Measurements from ENCODE around the gene USP27X. TPM values are rescaled to one million over a fixed set of nuclear protein-coding genes. Genes with fewer than 3 reads are reported as not detected.

USP27X gene
- total RNA-seq, 2 experiments from 2014 or later, result 1.0 to 1.3 TPM

- TF ChIP-seq, protein P1, sequence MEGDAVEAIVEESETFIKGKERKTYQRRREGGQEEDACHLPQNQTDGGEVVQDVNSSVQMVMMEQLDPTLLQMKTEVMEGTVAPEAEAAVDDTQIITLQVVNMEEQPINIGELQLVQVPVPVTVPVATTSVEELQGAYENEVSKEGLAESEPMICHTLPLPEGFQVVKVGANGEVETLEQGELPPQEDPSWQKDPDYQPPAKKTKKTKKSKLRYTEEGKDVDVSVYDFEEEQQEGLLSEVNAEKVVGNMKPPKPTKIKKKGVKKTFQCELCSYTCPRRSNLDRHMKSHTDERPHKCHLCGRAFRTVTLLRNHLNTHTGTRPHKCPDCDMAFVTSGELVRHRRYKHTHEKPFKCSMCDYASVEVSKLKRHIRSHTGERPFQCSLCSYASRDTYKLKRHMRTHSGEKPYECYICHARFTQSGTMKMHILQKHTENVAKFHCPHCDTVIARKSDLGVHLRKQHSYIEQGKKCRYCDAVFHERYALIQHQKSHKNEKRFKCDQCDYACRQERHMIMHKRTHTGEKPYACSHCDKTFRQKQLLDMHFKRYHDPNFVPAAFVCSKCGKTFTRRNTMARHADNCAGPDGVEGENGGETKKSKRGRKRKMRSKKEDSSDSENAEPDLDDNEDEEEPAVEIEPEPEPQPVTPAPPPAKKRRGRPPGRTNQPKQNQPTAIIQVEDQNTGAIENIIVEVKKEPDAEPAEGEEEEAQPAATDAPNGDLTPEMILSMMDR (IDR thresholded peaks at IDR 0.05), result no peak
- Mint-ChIP-seq H3K36me3 (ENCODE audit: low read depth) (no peaks in the 10 kb centered on the region), H3K9me3 (no peaks in the 10 kb centered on the region), H3K27ac (no peak overlapping the region), H3K4me1 (ENCODE audit: low read depth) (peaks cover 6% of the 10 kb centered on the region), H3K4me3 (no peak overlapping the region), H3K27me3 (no peaks in the 10 kb centered on the region)
- DNase-seq (no peak), ATAC-seq (no peak)
- intact Hi-C loops (cut with micrococcal nuclease), result no loop called here
- CTCF ChIA-PET, result interaction anchor here (1.4 kb wide), 1 partner anchor 10 kb away, joined by 5 read pairs; no protein-coding TSS in a partner anchor
- POLR2A ChIA-PET, result no interaction called here
These were observed 50.8 kb downstream of the USP27X start for GRCh38 chrX:49930039-49930438.

Other genes with a start within 250 kb of the USP27X start
- gene PAGE1, start 183.5 kb upstream of the USP27X start, total RNA-seq, result not detected
- gene PAGE4, start 50.2 kb upstream of the USP27X start, total RNA-seq, result not detected
- gene CLCN5, start 43.1 kb downstream of the USP27X start, total RNA-seq, result 1 to 10 TPM; 1.7 TPM

Data from activated CD8-positive, alpha-beta T cell treated with anti-CD3 and anti-CD28 coated beads for 36 hours (primary cell).